ENCODE data around the gene FTH1. TPM values are rescaled to one million over a fixed set of nuclear protein-coding genes. Genes with fewer than 3 reads are reported as not detected.

The FTH1 gene
- total and polyA plus RNA-seq, 2 of the 13 experiments (the other 11 are each of a cell fraction or from before 2014, with no cell fraction given), result 607 to 760 TPM

DNA sequence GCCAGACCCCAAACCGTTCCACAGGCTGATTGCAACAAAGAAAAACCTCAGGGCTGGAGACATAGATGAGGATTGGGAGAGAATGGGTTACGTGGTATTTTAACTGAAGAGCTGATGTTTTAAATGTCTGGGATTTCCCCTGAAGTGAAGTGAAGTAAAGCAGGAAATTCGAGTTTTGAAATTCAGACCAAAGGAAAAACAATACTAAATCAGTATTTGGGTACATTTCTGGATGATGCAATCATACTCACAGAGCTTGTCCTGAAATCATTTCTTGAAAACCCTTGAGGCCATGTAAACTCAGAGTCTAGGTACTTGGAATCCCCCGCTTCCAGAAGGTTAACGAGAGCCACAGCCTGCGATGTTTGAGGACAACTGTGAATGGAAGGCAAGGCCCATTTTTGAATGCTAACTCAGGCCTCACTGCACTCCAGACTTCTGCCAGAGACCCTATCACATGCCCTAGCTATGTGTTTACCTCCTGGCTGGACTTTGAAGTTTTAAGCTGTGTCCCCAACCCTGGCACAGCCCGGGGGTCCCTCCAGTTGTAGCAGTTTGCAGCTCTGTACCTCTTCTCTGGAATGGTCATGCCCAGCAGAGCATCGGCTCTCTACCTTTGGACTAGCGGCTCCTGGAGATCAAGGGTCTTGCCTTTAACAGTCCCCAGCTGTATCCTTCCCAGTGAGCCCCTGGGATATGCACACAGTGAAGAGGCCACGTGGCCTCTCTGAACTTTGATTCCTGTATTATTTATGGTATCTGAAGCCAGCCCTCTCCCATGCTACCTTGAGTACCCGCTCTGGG, 5.4 kb upstream of the FTH1 start (continued):
- peak; percentile 62; the same call in 1 of the 2 replicates for TF ChIP-seq ZBTB39 (CRISPR knock-in tag; IDR thresholded peaks at IDR 0.05)
- TF ChIP-seq EEA1 (CRISPR knock-in tag; IDR thresholded peaks at IDR 0.05; ENCODE audit: borderline replicate concordance), result no peak
- TF ChIP-seq RXRA (CRISPR knock-in tag; IDR thresholded peaks at IDR 0.05), result peak; percentile 80
- TF ChIP-seq ZNF761 (CRISPR knock-in tag; conservative IDR thresholded peaks at IDR 0.05), result no peak
- no peak for TF ChIP-seq CCAR2 (optimal IDR thresholded peaks at IDR 0.05; ENCODE audit: low read depth, low read length)
- TF ChIP-seq ZNF556 (CRISPR knock-in tag; IDR thresholded peaks at IDR 0.05; ENCODE audit: borderline replicate concordance), result no peak
- TF ChIP-seq KLF11 (CRISPR knock-in tag; IDR thresholded peaks at IDR 0.05), result no peak
- no peak for TF ChIP-seq GPN1 (CRISPR knock-in tag; IDR thresholded peaks at IDR 0.05; ENCODE audit: borderline replicate concordance)
- TF ChIP-seq ZNF550 (CRISPR knock-in tag; IDR thresholded peaks at IDR 0.05; ENCODE audit: borderline replicate concordance), result no peak
- no peak for TF ChIP-seq TBP (CRISPR knock-in tag; IDR thresholded peaks at IDR 0.05)
- no peak; the same call in 1 of the 2 replicates for TF ChIP-seq ZSCAN22 (CRISPR knock-in tag; IDR thresholded peaks at IDR 0.05)
- TF ChIP-seq ELF4 (CRISPR knock-in tag; IDR thresholded peaks at IDR 0.05; ENCODE audit: borderline replicate concordance), result peak; percentile 46; the same call in 1 of the 2 replicates
- TF ChIP-seq PRPF4 (IDR thresholded peaks at IDR 0.05; ENCODE audit: low read depth, low read length, poor library complexity, severe bottlenecking), result no peak
- TF ChIP-seq, protein P1, sequence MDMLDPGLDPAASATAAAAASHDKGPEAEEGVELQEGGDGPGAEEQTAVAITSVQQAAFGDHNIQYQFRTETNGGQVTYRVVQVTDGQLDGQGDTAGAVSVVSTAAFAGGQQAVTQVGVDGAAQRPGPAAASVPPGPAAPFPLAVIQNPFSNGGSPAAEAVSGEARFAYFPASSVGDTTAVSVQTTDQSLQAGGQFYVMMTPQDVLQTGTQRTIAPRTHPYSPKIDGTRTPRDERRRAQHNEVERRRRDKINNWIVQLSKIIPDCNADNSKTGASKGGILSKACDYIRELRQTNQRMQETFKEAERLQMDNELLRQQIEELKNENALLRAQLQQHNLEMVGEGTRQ (IDR thresholded peaks at IDR 0.05; ENCODE audit: low read depth, low read length), result peak; percentile 66
- TF ChIP-seq, protein P1 (CRISPR knock-in tag; IDR thresholded peaks at IDR 0.05; ENCODE audit: borderline replicate concordance), result peak; percentile 88
- TF ChIP-seq ZNF44 (CRISPR knock-in tag; IDR thresholded peaks at IDR 0.05), result peak; percentile 74; the same call in 1 of the 2 replicates
- TF ChIP-seq NR2F1 (CRISPR knock-in tag; IDR thresholded peaks at IDR 0.05), result peak; percentile 18 to 79; a peak in 3 of 4 replicates
- no peak; the same call in 1 of the 2 replicates for TF ChIP-seq SMARCC2 (IDR thresholded peaks at IDR 0.05)
- no peak for TF ChIP-seq ZNF20 (CRISPR knock-in tag; IDR thresholded peaks at IDR 0.05)
- no peak for TF ChIP-seq ELF1 (CRISPR knock-in tag; IDR thresholded peaks at IDR 0.05)
- no peak for TF ChIP-seq TAF15 (IDR thresholded peaks at IDR 0.05; ENCODE audit: low read depth, low read length, poor library complexity, severe bottlenecking)
- TF ChIP-seq AFF4 (CRISPR knock-in tag; IDR thresholded peaks at IDR 0.05), result no peak; the same call in 1 of the 2 replicates

Measured in HepG2 (cell line).